ENCODE measurements around the gene HDAC9.

Gene HDAC9

GRCh38 chr7:18607025-18607424 is 111.5 kb downstream of the HDAC9 start:
- no peak for DNase-seq

GRCh38 chr7:18610331-18610948 is 114.9 kb downstream of the HDAC9 start:
- DNase-seq: no peak

DNA sequence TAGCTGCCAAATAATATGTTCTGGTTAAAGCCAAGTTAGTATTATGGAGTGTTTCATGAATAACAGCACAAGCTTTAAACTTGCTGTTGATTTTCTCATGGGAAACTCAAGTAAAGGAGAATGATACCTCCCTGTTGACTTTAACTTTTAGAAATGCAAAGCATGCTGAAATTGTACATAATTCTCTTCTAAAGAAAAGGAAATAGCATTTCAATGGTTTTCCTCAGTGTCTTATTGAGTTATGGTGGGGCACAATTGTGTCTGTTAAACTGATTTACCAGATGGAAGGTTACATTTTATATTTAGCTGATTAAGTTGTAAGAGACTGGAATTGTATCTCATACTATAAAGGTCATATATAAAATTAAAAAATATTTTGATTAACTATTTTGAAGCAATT is 119.3 kb downstream of the HDAC9 start:
- DNase-seq: no peak

DNA sequence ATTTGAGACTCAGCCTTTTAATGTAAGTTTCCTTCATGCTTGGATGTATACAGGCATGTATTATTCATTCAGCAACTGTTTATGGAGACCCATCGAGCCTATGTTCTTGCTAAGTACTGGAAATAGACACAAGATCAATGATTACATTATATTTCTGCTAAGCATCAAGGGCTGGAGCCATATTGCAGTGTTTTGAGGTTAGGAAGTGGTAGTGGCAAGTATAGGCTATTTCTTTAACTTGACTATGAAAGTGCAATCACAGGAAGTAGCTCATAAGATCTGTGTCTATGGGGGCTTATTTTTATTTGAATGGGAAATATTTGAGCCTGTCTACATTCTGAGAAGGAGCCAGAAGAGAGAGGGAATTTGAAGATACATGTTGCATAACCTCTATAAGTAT is 123.8 kb downstream of the HDAC9 start:
- no peak for DNase-seq

DNA sequence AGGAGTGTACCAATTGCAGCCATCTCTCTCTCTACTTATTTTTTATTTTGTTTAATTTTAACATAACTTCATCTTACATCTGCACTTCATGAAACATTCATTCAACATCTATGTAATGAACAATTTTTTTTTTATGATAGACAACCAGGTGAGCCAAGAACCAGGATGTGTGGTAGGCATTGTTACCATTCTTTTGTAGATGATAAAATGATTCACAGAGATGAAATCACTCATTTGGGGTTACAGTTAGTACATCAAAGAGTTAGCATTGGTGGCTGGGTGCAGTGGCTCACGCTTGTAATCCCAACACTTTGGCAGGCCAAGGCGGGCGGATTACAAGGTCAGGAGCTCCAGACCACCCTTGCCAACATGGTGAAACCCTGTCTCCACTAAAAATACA is 127.8 kb downstream of the HDAC9 start:
- DNase-seq: no peak

DNA sequence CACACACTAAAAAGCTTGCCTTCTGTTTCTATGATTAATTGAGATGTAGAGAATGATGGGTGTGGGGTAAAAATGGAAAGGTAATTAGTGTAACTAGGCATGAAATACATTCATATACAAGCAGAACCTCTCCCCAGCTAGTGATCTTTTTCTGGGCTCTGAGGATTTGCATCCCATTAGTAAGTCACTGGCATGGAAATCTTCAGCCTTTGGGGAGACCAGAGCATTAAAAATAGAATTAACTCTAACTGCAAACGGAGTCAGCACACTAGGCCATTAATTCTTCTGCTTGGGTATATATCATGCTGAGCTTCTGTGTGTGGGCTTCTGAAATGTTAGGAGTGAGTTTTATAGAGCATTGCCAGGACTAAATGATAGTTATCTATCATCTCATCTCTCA is 128.9 kb downstream of the HDAC9 start:
- no peak for DNase-seq

DNA sequence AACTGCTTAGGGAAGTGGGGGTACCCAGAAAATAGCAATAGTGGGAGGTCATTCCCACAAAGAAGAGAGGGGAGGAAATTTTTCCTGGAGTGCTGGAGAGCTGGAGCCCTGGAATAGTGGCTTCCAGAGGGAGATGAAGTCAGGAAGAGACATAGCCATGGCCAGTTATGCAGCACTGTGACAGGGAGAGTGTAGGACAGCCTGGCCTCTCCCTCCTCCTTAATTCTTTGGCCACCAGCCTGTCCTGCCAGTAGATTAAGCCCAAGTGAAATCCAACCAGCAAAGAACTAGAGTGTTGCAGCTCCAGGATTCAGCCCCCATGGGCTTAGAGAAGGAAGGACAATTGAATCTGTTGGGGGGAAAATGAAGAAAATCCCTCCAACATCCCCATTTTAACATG is 130.5 kb downstream of the HDAC9 start:
- no peak for DNase-seq

- no peak for DNase-seq
Observed at GRCh38 chr7:18626717-18627116, 131.2 kb downstream of the HDAC9 start.

GRCh38 chr7:18637516-18637915 is 142.0 kb downstream of the HDAC9 start:
- DNase-seq: no peak

- DNase-seq: no peak
Observed at GRCh38 chr7:18638594-18639452, 143.3 kb downstream of the HDAC9 start.

- no peak for DNase-seq
Observed at GRCh38 chr7:18639711-18640110, 144.2 kb downstream of the HDAC9 start.

- no peak for DNase-seq
Observed at GRCh38 chr7:18644981-18645380, 149.4 kb downstream of the HDAC9 start.

- DNase-seq: no peak
Observed at GRCh38 chr7:18647582-18647981, 152.0 kb downstream of the HDAC9 start.

- no peak for DNase-seq
Observed at GRCh38 chr7:18648849-18649758, 153.6 kb downstream of the HDAC9 start.

DNA sequence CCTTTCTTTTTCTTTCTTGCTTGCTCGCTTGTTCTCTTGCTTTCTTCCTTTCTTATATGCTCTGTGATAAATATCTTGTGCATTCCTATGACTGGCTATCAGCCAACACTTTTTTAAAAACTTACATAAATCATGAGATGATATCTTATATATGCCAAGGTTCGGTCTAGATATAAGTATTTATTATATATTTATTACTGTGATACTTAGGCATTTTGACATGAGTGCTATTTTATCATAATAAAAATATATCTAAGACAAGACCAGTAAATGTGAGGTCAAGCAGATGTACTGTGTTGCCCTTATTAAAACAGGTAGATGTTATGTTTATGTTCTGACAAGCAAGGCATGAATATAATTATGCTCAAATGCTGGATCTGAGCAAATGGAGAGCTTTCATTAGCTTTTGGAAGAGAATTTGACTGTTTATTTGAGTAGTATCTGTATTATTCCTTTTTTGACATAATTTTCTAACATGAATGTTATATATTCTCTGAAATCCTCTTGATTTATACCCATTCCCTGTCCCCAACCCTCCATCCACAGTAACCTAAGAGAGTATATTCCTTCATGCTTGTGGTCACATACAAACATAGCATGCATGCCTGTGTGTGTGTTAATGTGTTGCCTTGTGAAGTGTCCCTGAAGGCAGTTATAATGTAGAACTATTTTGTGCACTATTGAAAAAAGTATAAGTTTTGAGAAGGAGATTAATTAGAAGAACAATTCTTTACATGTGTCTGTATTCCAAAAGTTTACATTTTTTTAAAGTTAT is 158.0 kb downstream of the HDAC9 start:
- DNase-seq: no peak

- no peak for DNase-seq
Observed at GRCh38 chr7:18654709-18655108, 159.2 kb downstream of the HDAC9 start.

GRCh38 chr7:18655506-18655905 is 160.0 kb downstream of the HDAC9 start:
- no peak for DNase-seq

GRCh38 chr7:18655912-18656311 is 160.4 kb downstream of the HDAC9 start:
- DNase-seq: no peak

- no peak for DNase-seq
Observed at GRCh38 chr7:18656362-18656761, 160.8 kb downstream of the HDAC9 start.

DNA sequence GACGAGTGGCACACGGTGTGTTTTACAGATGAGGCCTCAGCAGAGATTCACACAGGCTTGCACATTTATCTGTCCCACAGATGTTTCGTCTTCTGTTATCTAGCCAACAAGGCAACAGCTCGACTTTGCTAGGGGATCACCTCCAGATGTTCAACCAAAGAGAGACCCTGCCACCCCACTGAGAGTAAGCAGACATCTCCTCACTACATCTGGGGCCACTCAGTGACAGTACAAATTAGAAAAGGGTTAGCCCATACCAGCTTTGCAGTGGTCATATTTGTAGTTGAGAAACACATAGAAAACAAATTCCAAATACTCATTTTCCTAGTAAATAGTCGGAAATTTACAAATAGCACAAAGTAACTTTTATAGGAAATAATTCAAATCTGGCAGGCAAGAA is 164.2 kb downstream of the HDAC9 start:
- DNase-seq: no peak

- DNase-seq: no peak
Observed at GRCh38 chr7:18663321-18663720, 167.8 kb downstream of the HDAC9 start.

DNA sequence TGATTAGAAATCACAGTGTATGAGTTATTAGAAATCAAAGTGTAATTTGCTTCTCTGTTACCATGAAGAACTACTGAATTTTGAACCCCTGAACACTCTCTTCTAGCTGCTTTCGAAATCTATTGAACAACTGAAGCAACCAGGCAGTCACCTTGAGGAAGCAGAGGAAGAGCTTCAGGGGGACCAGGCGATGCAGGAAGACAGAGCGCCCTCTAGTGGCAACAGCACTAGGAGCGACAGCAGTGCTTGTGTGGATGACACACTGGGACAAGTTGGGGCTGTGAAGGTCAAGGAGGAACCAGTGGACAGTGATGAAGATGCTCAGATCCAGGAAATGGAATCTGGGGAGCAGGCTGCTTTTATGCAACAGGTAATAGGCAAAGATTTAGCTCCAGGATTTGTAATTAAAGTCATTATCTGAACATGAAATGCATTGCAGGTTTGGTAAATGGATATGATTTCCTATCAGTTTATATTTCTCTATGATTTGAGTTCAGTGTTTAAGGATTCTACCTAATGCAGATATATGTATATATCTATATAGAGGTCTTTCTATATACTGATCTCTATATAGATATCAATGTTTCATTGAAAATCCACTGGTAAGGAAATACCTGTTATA is 170.7 kb downstream of the HDAC9 start:
- peak; percentile 67 for DNase-seq
